ENCODE data around the gene PRRX2. TPM values are rescaled to one million over a fixed set of nuclear protein-coding genes. Genes with fewer than 3 reads are reported as not detected.

PRRX2 gene
- total and polyA plus RNA-seq, 7 donors, result 0.46 to 4.7 (median 2.0) TPM; not detected in 1

- TF ChIP-seq CTCF (IDR thresholded peaks at IDR 0.05), result no peak
- TF ChIP-seq POLR2AphosphoS5 (IDR thresholded peaks at IDR 0.05), result no peak
- no peak for TF ChIP-seq POLR2A (IDR thresholded peaks at IDR 0.05)
- no peak for TF ChIP-seq EP300 (IDR thresholded peaks at IDR 0.05)
- intact Hi-C loops (cut with DNase I), result no loop called here
- Histone ChIP-seq H3K27ac (no peak overlapping the region), H3K27me3 (no peaks in the 10 kb centered on the region), H3K36me3 (no peaks in the 10 kb centered on the region), H3K4me1 (no peaks in the 10 kb centered on the region), H3K9me3 (no peaks in the 10 kb centered on the region), H3K4me3 (no peak overlapping the region)
- 45 to 60% methylated on average over 19 of the region's 19 CpGs for WGBS, 2 donors
- DNase-seq, result no peak
Measured at GRCh38 chr9:129653823-129654553, 11.5 kb upstream of the PRRX2 start.

- no peaks in the 10 kb centered on the region for H3K9me3 ChIP-seq
- no peaks in the 10 kb centered on the region for H3K4me1 ChIP-seq
- no peak overlapping the region for H3K27ac ChIP-seq
- no peaks in the 10 kb centered on the region for H3K27me3 ChIP-seq
- intact Hi-C loops (cut with DNase I), result no loop called here
- 30 to 53% methylated on average over 20 of the region's 20 CpGs for WGBS, 2 donors
- H3K36me3 ChIP-seq, result no peaks in the 10 kb centered on the region
- no peak for DNase-seq
- TF ChIP-seq CTCF (IDR thresholded peaks at IDR 0.05) (no peak), POLR2AphosphoS5 (IDR thresholded peaks at IDR 0.05) (no peak), EP300 (IDR thresholded peaks at IDR 0.05) (no peak), POLR2A (IDR thresholded peaks at IDR 0.05) (no peak)
- H3K4me3 ChIP-seq, result no peak overlapping the region
Measured at GRCh38 chr9:129654554-129655040, 10.8 kb upstream of the PRRX2 start.

- Histone ChIP-seq H3K4me1 (no peaks in the 10 kb centered on the region), H3K36me3 (no peaks in the 10 kb centered on the region), H3K9me3 (no peaks in the 10 kb centered on the region), H3K27me3 (no peaks in the 10 kb centered on the region), H3K4me3 (no peak overlapping the region), H3K27ac (no peak overlapping the region)
- no peak for TF ChIP-seq EP300 (IDR thresholded peaks at IDR 0.05)
- no peak for TF ChIP-seq CTCF (IDR thresholded peaks at IDR 0.05)
- TF ChIP-seq POLR2A (IDR thresholded peaks at IDR 0.05), result no peak
- no peak for TF ChIP-seq POLR2AphosphoS5 (IDR thresholded peaks at IDR 0.05)
- no peak for DNase-seq
- intact Hi-C loops (cut with DNase I), result no loop called here
- 91% methylated on average over 7 of the region's 7 CpGs for WGBS, 2 donors
Measured at GRCh38 chr9:129655154-129655553, 10.3 kb upstream of the PRRX2 start.

- no peak for TF ChIP-seq POLR2AphosphoS5 (IDR thresholded peaks at IDR 0.05)
- TF ChIP-seq POLR2A (IDR thresholded peaks at IDR 0.05), result no peak
- no peak for TF ChIP-seq CTCF (IDR thresholded peaks at IDR 0.05)
- no peak for TF ChIP-seq EP300 (IDR thresholded peaks at IDR 0.05)
- intact Hi-C loops (cut with DNase I), result no loop called here
- no peaks in the 10 kb centered on the region for H3K27me3 ChIP-seq
- no peak overlapping the region for H3K27ac ChIP-seq
- no peaks in the 10 kb centered on the region for H3K36me3 ChIP-seq
- no peak overlapping the region for H3K4me3 ChIP-seq
- DNase-seq, result no peak
- WGBS, 2 donors, result 74 to 84% methylated on average over 7 of the region's 7 CpGs
- no peaks in the 10 kb centered on the region for H3K4me1 ChIP-seq
- no peaks in the 10 kb centered on the region for H3K9me3 ChIP-seq
Measured at GRCh38 chr9:129655696-129656095, 9.8 kb upstream of the PRRX2 start.

Data from sigmoid colon (tissue), 7 donors.